IMR-90 (cell line): ENCODE data around the gene NOD2. TPM values are rescaled to one million over a fixed set of nuclear protein-coding genes. Genes with fewer than 3 reads are reported as not detected.

Experiments used
- ATAC-seq: fragments of 200-7000 bp; cut with Tn5 transposase; 2 replicates; pipeline ENCODE4 v1.9.1; 2020; ENCODE audit warnings: low read depth, mild to moderate bottlenecking, moderate library complexity
- BruUV-seq: library from RNA; stranded (reverse); fragments of 400-500 nt; replicated peaks from 2 replicates; lab custom pipeline; 2021; lab: Mats Ljungman, UMichigan
- CTCF ChIA-PET: fragments of 300-600 bp; formaldehyde crosslinking; extraction: SDS; loops from one replicate; lab custom pipeline; 2021; ENCODE audit warnings: antibody characterized with exemption; lab: Yijun Ruan, JAX
- POLR2A ChIA-PET: fragments of 300-600 bp; sonication (Branson Sonifier 250); formaldehyde crosslinking; loops from one replicate; lab custom pipeline; 2022; ENCODE audit warnings: antibody characterized with exemption; ENCODE audit not compliant: unreplicated experiment; lab: Charles Lee
- DNase-seq: peaks from one replicate; pipeline ENCODE4 v3.0.0; 2013
- H2AFZ ChIP-seq: replicated peaks from 2 replicates; pipeline ENCODE3; 2013; ENCODE audit warnings: low read length, mild to moderate bottlenecking; ENCODE audit not compliant: poor library complexity
- H2AK5ac ChIP-seq: 2 replicates; pipeline ENCODE4 v1.6.1; 2013; ENCODE audit warnings: low read depth, low read length, inconsistent platforms
- H2AK9ac ChIP-seq: replicated peaks from 2 replicates; pipeline ENCODE3; 2013; ENCODE audit warnings: mild to moderate bottlenecking, low read depth, low read length, moderate library complexity; ENCODE audit not compliant: poor library complexity
- H2BK120ac ChIP-seq: 2 replicates; pipeline ENCODE4 v1.6.1; 2013; ENCODE audit warnings: low read depth, low read length, inconsistent platforms
- H2BK15ac ChIP-seq: 3 replicates; pipeline ENCODE4 v1.6.1; 2013; ENCODE audit warnings: low read depth, low read length, inconsistent platforms
- H2BK20ac ChIP-seq: 2 replicates; pipeline ENCODE4 v1.6.1; 2013; ENCODE audit warnings: low read depth, mild to moderate bottlenecking, inconsistent platforms, low read length, moderate library complexity
- H2BK5ac ChIP-seq: 2 replicates; pipeline ENCODE4 v1.6.1; 2013; ENCODE audit warnings: mild to moderate bottlenecking, low read depth, low read length, inconsistent platforms; ENCODE audit not compliant: poor library complexity, severe bottlenecking
- H3K14ac ChIP-seq: replicated peaks from 2 replicates; pipeline ENCODE4 v1.6.1; 2013; ENCODE audit warnings: low read depth, low read length, inconsistent platforms
- H3K18ac ChIP-seq: 2 replicates; pipeline ENCODE4 v1.6.1; 2013; ENCODE audit warnings: low read depth, low read length, control low read depth
- H3K23ac ChIP-seq: 2 replicates; pipeline ENCODE4 v1.6.1; 2013; ENCODE audit warnings: low read depth, low read length, inconsistent platforms
- H3K27ac ChIP-seq: 2 replicates; pipeline ENCODE4 v1.5.1; 2013; ENCODE audit warnings: mild to moderate bottlenecking, control low read depth, low read length; ENCODE audit not compliant: insufficient read depth
- H3K27me3 ChIP-seq: 2 replicates; pipeline ENCODE4 v1.6.1; 2013; ENCODE audit warnings: low read length; ENCODE audit not compliant: control insufficient read depth, insufficient read depth
- H3K36me3 ChIP-seq: 2 replicates; pipeline ENCODE4 v1.6.1; 2013; ENCODE audit warnings: low read length, mixed read lengths; ENCODE audit not compliant: control insufficient read depth, insufficient read depth
- H3K4ac ChIP-seq: 2 replicates; pipeline ENCODE4 v1.6.1; 2013; ENCODE audit warnings: low read depth, low read length, inconsistent platforms
- H3K4me1 ChIP-seq: 2 replicates; pipeline ENCODE4 v1.6.1; 2013; ENCODE audit warnings: low read length, mixed read lengths; ENCODE audit not compliant: control insufficient read depth, insufficient read depth
- H3K4me2 ChIP-seq: 2 replicates; pipeline ENCODE4 v1.6.1; 2013; ENCODE audit warnings: low read depth, mild to moderate bottlenecking, control low read depth, low read length, moderate library complexity
- H3K4me3 ChIP-seq: 2 replicates; pipeline ENCODE4 v1.5.1; 2013; ENCODE audit warnings: low read depth, mild to moderate bottlenecking, control low read depth, low read length, moderate library complexity; ENCODE audit not compliant: insufficient read depth
- H3K56ac ChIP-seq: 2 replicates; pipeline ENCODE4 v1.6.1; 2013; ENCODE audit warnings: low read length, inconsistent platforms; ENCODE audit not compliant: insufficient read depth; ENCODE audit errors: extremely low read depth
- H3K79me1 ChIP-seq, 2 experiments: 2 replicates each; pipeline ENCODE4 v1.6.1; 2013; ENCODE audit warnings: low read length in 2 of 2, inconsistent platforms in 1 of 2, low read depth in 1 of 2
- H3K9ac ChIP-seq: 2 replicates; pipeline ENCODE4 v1.6.1; 2013; ENCODE audit warnings: low read depth, low read length, control low read depth
- H3K9me1 ChIP-seq: 2 replicates; pipeline ENCODE4 v1.6.1; 2013; ENCODE audit warnings: low read length, inconsistent platforms; ENCODE audit not compliant: insufficient read depth
- H3K9me3 ChIP-seq: 2 replicates; pipeline ENCODE4 v1.6.1; 2013; ENCODE audit warnings: low read length; ENCODE audit not compliant: control insufficient read depth, insufficient read depth
- H4K20me1 ChIP-seq: 2 replicates; pipeline ENCODE4 v1.6.1; 2013; ENCODE audit warnings: low read length, inconsistent platforms; ENCODE audit not compliant: insufficient read depth
- H4K5ac ChIP-seq: 2 replicates; pipeline ENCODE4 v1.6.1; 2013; ENCODE audit warnings: mild to moderate bottlenecking, low read depth, low read length, control low read depth
- H4K8ac ChIP-seq, 2 experiments: 2 replicates each; pipeline ENCODE4 v1.6.1; 2013; ENCODE audit warnings: low read depth in 2 of 2, low read length in 2 of 2, control low read depth in 1 of 2, inconsistent platforms in 1 of 2
- H4K91ac ChIP-seq: 2 replicates; pipeline ENCODE4 v1.6.1; 2013; ENCODE audit warnings: low read depth, low read length, inconsistent platforms; ENCODE audit not compliant: insufficient read depth
- BHLHE40 ChIP-seq: fragments of 150-350 bp; IDR thresholded peaks from 2 replicates; pipeline ENCODE4 v1.6.1; 2016; ENCODE audit warnings: mild to moderate bottlenecking, low read depth, low read length
- CEBPB ChIP-seq: IDR thresholded peaks from 2 replicates; pipeline ENCODE4 v1.6.1; 2012; ENCODE audit warnings: low read depth, low read length, improper control_type of control experiment
- CHD1 ChIP-seq: IDR thresholded peaks from 2 replicates; pipeline ENCODE4 v1.6.1; 2012; ENCODE audit warnings: low read depth, low read length, improper control_type of control experiment
- ELK1 ChIP-seq: fragments of 150-350 bp; IDR thresholded peaks from 2 replicates; pipeline ENCODE4 v1.6.1; 2016; ENCODE audit warnings: low read depth, mild to moderate bottlenecking, low read length, moderate library complexity, borderline replicate concordance
- FOS ChIP-seq: fragments of 150-350 bp; IDR thresholded peaks from 2 replicates; pipeline ENCODE4 v1.6.1; 2016; ENCODE audit warnings: low read depth, low read length
- MAFK ChIP-seq: IDR thresholded peaks from 2 replicates; pipeline ENCODE4 v1.6.1; 2012; ENCODE audit warnings: low read depth, low read length, improper control_type of control experiment
- MAZ ChIP-seq: IDR thresholded peaks from 2 replicates; pipeline ENCODE4 v1.6.1; 2012; ENCODE audit warnings: low read depth, mild to moderate bottlenecking, low read length, improper control_type of control experiment, moderate library complexity, borderline replicate concordance
- MXI1 ChIP-seq: IDR thresholded peaks from 2 replicates; pipeline ENCODE4 v1.6.1; 2012; ENCODE audit warnings: low read depth, mild to moderate bottlenecking, low read length, moderate library complexity, borderline replicate concordance
- NFE2L2 ChIP-seq: fragments of 150-350 bp; IDR thresholded peaks from 2 replicates; pipeline ENCODE4 v1.6.1; 2016; ENCODE audit warnings: low read depth, mild to moderate bottlenecking, low read length
- POLR2A ChIP-seq: IDR thresholded peaks from 2 replicates; pipeline ENCODE4 v1.6.1; 2012; ENCODE audit warnings: mild to moderate bottlenecking, low read depth, low read length
- RAD21 ChIP-seq: IDR thresholded peaks from 2 replicates; pipeline ENCODE4 v1.6.1; 2012; ENCODE audit warnings: low read length, improper control_type of control experiment
- RCOR1 ChIP-seq: IDR thresholded peaks from 2 replicates; pipeline ENCODE4 v1.6.1; 2012; ENCODE audit warnings: mild to moderate bottlenecking, low read length, improper control_type of control experiment; ENCODE audit not compliant: insufficient replicate concordance
- RFX5 ChIP-seq: IDR thresholded peaks from 2 replicates; pipeline ENCODE4 v1.8.0; 2012; ENCODE audit warnings: low read depth, mild to moderate bottlenecking, low read length, moderate library complexity
- SMC3 ChIP-seq: fragments of 150-350 bp; IDR thresholded peaks from 2 replicates; pipeline ENCODE4 v1.6.1; 2016; ENCODE audit warnings: low read depth, mild to moderate bottlenecking, antibody characterized with exemption, low read length, moderate library complexity
- USF2 ChIP-seq: fragments of 150-350 bp; IDR thresholded peaks from 2 replicates; pipeline ENCODE4 v1.6.1; 2017; ENCODE audit warnings: mild to moderate bottlenecking, antibody characterized with exemption, low read length, low read depth
- WGBS, 2 experiments: methylation state at CpG; one replicate each; pipeline versions ENCODE4 v1.1.5 to v1.1.7; 2013; ENCODE audit warnings: missing lambda C conversion rate in 2 of 2; ENCODE audit not compliant: insufficient read length in 1 of 2; ENCODE audit errors: extremely low coverage in 2 of 2; 5-methylcytosine and 5-hydroxymethylcytosine counted together
- dilution Hi-C: fragments of 300-500 bp; cut with HindIII; formaldehyde crosslinking; loops from one replicate; pipeline ENCODE4 v1.14.3; 2018; ENCODE audit warnings: low sequenced_read_pairs; ENCODE audit not compliant: unreplicated experiment
- in situ Hi-C: fragments of 300-500 bp; cut with MboI; formaldehyde crosslinking; loops from 3 replicates; pipeline ENCODE4 v1.14.3; 2019; ENCODE audit warnings: low sequenced_read_pairs, inconsistent platforms, mixed read lengths
- intact Hi-C: fragments of 100-400 bp; cut with micrococcal nuclease; formaldehyde crosslinking; loops from 2 replicates; pipeline ENCODE4 v1.10.0; 2022
- polyA plus RNA-seq, 3 experiments: library from polyadenylated mRNA; depleted of rRNA; stranded (reverse); fragments of >200 nt; gene quantifications; 2 replicates each; pipeline ENCODE4 v1.2.3, GENCODE V29; 2012; ENCODE audit warnings: low replicate concordance in 1 of 3
- total RNA-seq: library from RNA; depleted of rRNA; stranded (reverse); fragments of >200 nt; gene quantifications from 2 replicates; pipeline ENCODE4 v1.2.3, GENCODE V29; 2012
- TF ChIP-seq, protein P1 (sequence below): conservative IDR thresholded peaks from 2 replicates; pipeline ENCODE4 v1.5.1; 2012; ENCODE audit warnings: mild to moderate bottlenecking, low read depth, low read length, improper control_type of control experiment

Gene NOD2
- total and polyA plus RNA-seq, 2 of the 4 experiments (the other 2 are of a cell fraction): not detected

DNA sequence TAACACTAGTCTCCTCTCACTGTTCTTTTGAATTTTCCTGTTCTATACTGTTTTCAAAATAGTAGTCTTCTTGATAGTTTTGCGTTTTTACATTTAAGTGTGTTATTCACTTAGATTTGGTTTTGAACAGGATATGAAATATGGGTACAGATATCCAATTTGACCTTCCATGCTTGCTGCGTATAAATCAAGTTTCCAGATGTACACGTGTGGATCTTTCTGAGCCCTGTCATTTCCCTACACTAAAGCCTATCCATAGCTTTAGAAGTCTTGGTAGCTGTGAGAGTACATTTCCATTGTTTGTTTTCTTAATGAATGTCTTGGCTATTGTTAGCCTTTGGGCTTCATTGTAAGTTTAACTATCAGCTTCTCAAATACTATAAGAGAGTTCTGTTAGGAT is 68.8 kb downstream of the NOD2 start:
- Histone ChIP-seq H2BK5ac (no peak overlapping the region), H3K18ac (no peak overlapping the region), H3K36me3 (peaks cover 5% of the 10 kb centered on the region; the same call in 1 of the 2 replicates), H4K20me1 (no peaks in the 10 kb centered on the region), H2BK20ac (no peak overlapping the region), H3K4me3 (no peak overlapping the region), H4K91ac (no peak overlapping the region), H3K23ac (no peak overlapping the region), H3K4ac (no peak overlapping the region), H3K9ac (no peak overlapping the region), H2AFZ (no peak overlapping the region), H2AK9ac (no peak overlapping the region), H2BK15ac (no peak overlapping the region), H2AK5ac (no peak overlapping the region), H3K56ac (no peak overlapping the region), H3K79me1 (peaks cover 9 to 13% of the 10 kb centered on the region in 2 experiments; a peak in 3 of 4 replicates), H3K27ac (no peak overlapping the region), H3K14ac (no peak overlapping the region), H3K9me1 (no peaks in the 10 kb centered on the region), H3K4me2 (peak overlapping the region; percentile 29; the same call in 1 of the 2 replicates), H4K8ac (no peak overlapping the region), H3K9me3 (peaks cover 4% of the 10 kb centered on the region; the same call in 1 of the 2 replicates), H3K4me1 (no peaks in the 10 kb centered on the region), H3K27me3 (no peaks in the 10 kb centered on the region), H4K5ac (no peak overlapping the region), H2BK120ac (no peak overlapping the region)
- POLR2A ChIA-PET: no interaction called here
- CTCF ChIA-PET: no interaction called here
- ATAC-seq: no peak
- intact Hi-C loops (no loop called here), dilution Hi-C loops (no loop called here), in situ Hi-C loops (no loop called here)
- TF ChIP-seq MAZ (no peak), MAFK (no peak), RCOR1 (no peak), MXI1 (no peak), CEBPB (no peak), USF2 (no peak), RAD21 (no peak), CHD1 (no peak), RFX5 (no peak), SMC3 (no peak), POLR2A (no peak), FOS (no peak), BHLHE40 (no peak), NFE2L2 (no peak), ELK1 (no peak)
- TF ChIP-seq, protein P1, sequence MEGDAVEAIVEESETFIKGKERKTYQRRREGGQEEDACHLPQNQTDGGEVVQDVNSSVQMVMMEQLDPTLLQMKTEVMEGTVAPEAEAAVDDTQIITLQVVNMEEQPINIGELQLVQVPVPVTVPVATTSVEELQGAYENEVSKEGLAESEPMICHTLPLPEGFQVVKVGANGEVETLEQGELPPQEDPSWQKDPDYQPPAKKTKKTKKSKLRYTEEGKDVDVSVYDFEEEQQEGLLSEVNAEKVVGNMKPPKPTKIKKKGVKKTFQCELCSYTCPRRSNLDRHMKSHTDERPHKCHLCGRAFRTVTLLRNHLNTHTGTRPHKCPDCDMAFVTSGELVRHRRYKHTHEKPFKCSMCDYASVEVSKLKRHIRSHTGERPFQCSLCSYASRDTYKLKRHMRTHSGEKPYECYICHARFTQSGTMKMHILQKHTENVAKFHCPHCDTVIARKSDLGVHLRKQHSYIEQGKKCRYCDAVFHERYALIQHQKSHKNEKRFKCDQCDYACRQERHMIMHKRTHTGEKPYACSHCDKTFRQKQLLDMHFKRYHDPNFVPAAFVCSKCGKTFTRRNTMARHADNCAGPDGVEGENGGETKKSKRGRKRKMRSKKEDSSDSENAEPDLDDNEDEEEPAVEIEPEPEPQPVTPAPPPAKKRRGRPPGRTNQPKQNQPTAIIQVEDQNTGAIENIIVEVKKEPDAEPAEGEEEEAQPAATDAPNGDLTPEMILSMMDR: no peak
- BruUV-seq: no TSS peak
- WGBS, 2 experiments: no CpG with 5 or more reads among the region's 3 CpGs
- peak; percentile 36 for DNase-seq
